ENCODE results near the gene C3orf33. TPM values are rescaled to one million over a fixed set of nuclear protein-coding genes. Genes with fewer than 3 reads are reported as not detected.

C3orf33 gene
- total and polyA plus RNA-seq, 3 donors from 2014 or later: 3.5 to 11.9 (median 9.3) TPM

GRCh38 chr3:155771126-155771525 lies 35.0 kb downstream of the C3orf33 start:
- no peaks in the 10 kb centered on the region for H3K36me3 ChIP-seq (ENCODE audit: low read depth, missing control alignments)
- no peak for TF ChIP-seq POLR2A (IDR thresholded peaks at IDR 0.05)
- TF ChIP-seq CTCF (IDR thresholded peaks at IDR 0.05): no peak
- H3K4me3 ChIP-seq: no peak overlapping the region
- 98 to 100% methylated on average over 6 of the region's 6 CpGs for WGBS, 2 donors
- no peak overlapping the region for H3K27ac ChIP-seq
- DNase-seq: no peak
- H3K27me3 ChIP-seq: no peaks in the 10 kb centered on the region
- intact Hi-C loops (cut with DNase I; ENCODE audit: low total_unique reads): no loop called here
- no peaks in the 10 kb centered on the region for H3K4me1 ChIP-seq
- H3K9me3 ChIP-seq: no peaks in the 10 kb centered on the region

GRCh38 chr3:155766206-155766605 lies 39.9 kb downstream of the C3orf33 start:
- WGBS, 2 donors: 84 to 92% methylated on average over 1 of the region's 1 CpG
- intact Hi-C loops (cut with DNase I; ENCODE audit: low total_unique reads): no loop called here
- H3K27ac ChIP-seq: no peak overlapping the region
- H3K4me1 ChIP-seq: no peaks in the 10 kb centered on the region
- no peak overlapping the region for H3K4me3 ChIP-seq
- no peak for DNase-seq
- H3K27me3 ChIP-seq: no peaks in the 10 kb centered on the region
- no peak for TF ChIP-seq POLR2A (IDR thresholded peaks at IDR 0.05)
- TF ChIP-seq CTCF (IDR thresholded peaks at IDR 0.05): no peak
- H3K9me3 ChIP-seq: no peaks in the 10 kb centered on the region
- H3K36me3 ChIP-seq (ENCODE audit: low read depth, missing control alignments): no peaks in the 10 kb centered on the region

- no peaks in the 10 kb centered on the region for H3K36me3 ChIP-seq (ENCODE audit: low read depth, missing control alignments)
- H3K4me3 ChIP-seq: no peak overlapping the region
- no peaks in the 10 kb centered on the region for H3K27me3 ChIP-seq
- intact Hi-C loops (cut with DNase I; ENCODE audit: low total_unique reads): no loop called here
- no peak overlapping the region for H3K27ac ChIP-seq
- no peaks in the 10 kb centered on the region for H3K4me1 ChIP-seq
- no peaks in the 10 kb centered on the region for H3K9me3 ChIP-seq
- no peak for DNase-seq
- TF ChIP-seq POLR2A (IDR thresholded peaks at IDR 0.05) (no peak), CTCF (IDR thresholded peaks at IDR 0.05) (no peak)
- 81 to 92% methylated on average over 3 of the region's 3 CpGs for WGBS, 2 donors
These were observed 42.1 kb downstream of the C3orf33 start for GRCh38 chr3:155763870-155764463.

- no peak for TF ChIP-seq POLR2A (IDR thresholded peaks at IDR 0.05)
- 95 to 96% methylated on average over 4 of the region's 4 CpGs for WGBS, 2 donors
- DNase-seq: no peak
- Histone ChIP-seq H3K4me1 (no peaks in the 10 kb centered on the region), H3K27me3 (no peaks in the 10 kb centered on the region), H3K27ac (no peak overlapping the region), H3K9me3 (no peaks in the 10 kb centered on the region), H3K4me3 (no peak overlapping the region), H3K36me3 (ENCODE audit: low read depth, missing control alignments) (no peaks in the 10 kb centered on the region)
- intact Hi-C loops (cut with DNase I; ENCODE audit: low total_unique reads): no loop called here
These were observed 45.4 kb downstream of the C3orf33 start for GRCh38 chr3:155760653-155761052.

- DNase-seq: no peak
- H3K9me3 ChIP-seq: no peaks in the 10 kb centered on the region
- no peaks in the 10 kb centered on the region for H3K36me3 ChIP-seq (ENCODE audit: low read depth, missing control alignments)
- intact Hi-C loops (cut with DNase I; ENCODE audit: low total_unique reads): no loop called here
- H3K4me1 ChIP-seq: no peaks in the 10 kb centered on the region
- H3K4me3 ChIP-seq: no peak overlapping the region
- H3K27me3 ChIP-seq: no peaks in the 10 kb centered on the region
- 90 to 98% methylated on average over 7 of the region's 7 CpGs for WGBS, 2 donors
- TF ChIP-seq POLR2A (IDR thresholded peaks at IDR 0.05) (no peak), CTCF (IDR thresholded peaks at IDR 0.05) (no peak)
- H3K27ac ChIP-seq: no peak overlapping the region
These were observed 48.5 kb downstream of the C3orf33 start for GRCh38 chr3:155757577-155757976.

Measured in testis (tissue), 3 donors.